Measurements from ENCODE around the gene COL20A1. TPM values are rescaled to one million over a fixed set of nuclear protein-coding genes. Genes with fewer than 3 reads are reported as not detected.
A peak's percentile ranks its signal among the peaks of the same experiment; 100 is the strongest.

COL20A1 gene
- total and polyA plus RNA-seq, 5 donors = not detected

- intact Hi-C loops (cut with DNase I) = no loop called here
- DNase-seq (peak in 2 of 3 donors; percentile 30 to 38), ATAC-seq (no peak)
- no peak overlapping the region for H3K4me3 ChIP-seq (ENCODE audit: low read length)
- no peaks in the 10 kb centered on the region for H3K27me3 ChIP-seq (ENCODE audit: control insufficient read depth, insufficient read depth)
- H3K27ac ChIP-seq (ENCODE audit: low read length) = no peak overlapping the region
- no peaks in the 10 kb centered on the region for H3K4me1 ChIP-seq (ENCODE audit: control insufficient read depth, insufficient read depth, low read length)
- H3K9me3 ChIP-seq (ENCODE audit: control insufficient read depth, low read length) = no peaks in the 10 kb centered on the region
- 90% methylated on average over 46 of the region's 46 CpGs for WGBS
Measured at GRCh38 chr20:63350597-63351325, 57.8 kb downstream of the COL20A1 start.

GRCh38 chr20:63351326-63351700 is 58.3 kb downstream of the COL20A1 start:
- no peaks in the 10 kb centered on the region for H3K4me1 ChIP-seq (ENCODE audit: control insufficient read depth, insufficient read depth, low read length)
- 89% methylated on average over 12 of the region's 12 CpGs for WGBS
- intact Hi-C loops (cut with DNase I) = no loop called here
- ATAC-seq = no peak
- H3K4me3 ChIP-seq (ENCODE audit: low read length) = no peak overlapping the region
- H3K9me3 ChIP-seq (ENCODE audit: control insufficient read depth, low read length) = no peaks in the 10 kb centered on the region
- H3K27ac ChIP-seq (ENCODE audit: low read length) = no peak overlapping the region
- DNase-seq = peak in 2 of 3 donors; percentile 26 to 46
- H3K27me3 ChIP-seq (ENCODE audit: control insufficient read depth, insufficient read depth) = no peaks in the 10 kb centered on the region

GRCh38 chr20:63351811-63352591 is 59.0 kb downstream of the COL20A1 start:
- no peaks in the 10 kb centered on the region for H3K27me3 ChIP-seq (ENCODE audit: control insufficient read depth, insufficient read depth)
- ATAC-seq = peak; percentile 36 to 52

GRCh38 chr20:63352811-63353221 is 59.8 kb downstream of the COL20A1 start:
- no peaks in the 10 kb centered on the region for H3K27me3 ChIP-seq (ENCODE audit: control insufficient read depth, insufficient read depth)
- DNase-seq (peak in 2 of 3 donors; percentile 44 to 63), ATAC-seq (no peak)
- H3K9me3 ChIP-seq (ENCODE audit: control insufficient read depth, low read length) = no peaks in the 10 kb centered on the region
- H3K4me1 ChIP-seq (ENCODE audit: control insufficient read depth, insufficient read depth, low read length) = no peaks in the 10 kb centered on the region
- WGBS = 52% methylated on average over 12 of the region's 12 CpGs
- H3K27ac ChIP-seq (ENCODE audit: low read length) = no peak overlapping the region
- H3K4me3 ChIP-seq (ENCODE audit: low read length) = no peak overlapping the region
- intact Hi-C loops (cut with DNase I) = no loop called here

More at GRCh38 chr20:63351811-63352591, 59.0 kb downstream of the COL20A1 start:
- WGBS = 37% methylated on average over 28 of the region's 28 CpGs
- Histone ChIP-seq H3K4me3 (ENCODE audit: low read length) (no peak overlapping the region), H3K4me1 (ENCODE audit: control insufficient read depth, insufficient read depth, low read length) (no peaks in the 10 kb centered on the region), H3K9me3 (ENCODE audit: control insufficient read depth, low read length) (no peaks in the 10 kb centered on the region), H3K27ac (ENCODE audit: low read length) (no peak overlapping the region)
- intact Hi-C loops (cut with DNase I) = no loop called here
- peak; percentile 61 to 83 (median 79) for DNase-seq

GRCh38 chr20:63354636-63355350 is 61.8 kb downstream of the COL20A1 start:
- ATAC-seq = no peak
- H3K4me1 ChIP-seq (ENCODE audit: control insufficient read depth, insufficient read depth, low read length) = no peaks in the 10 kb centered on the region
- H3K9me3 ChIP-seq (ENCODE audit: control insufficient read depth, low read length) = no peaks in the 10 kb centered on the region
- H3K4me3 ChIP-seq (ENCODE audit: low read length) = no peak overlapping the region
- intact Hi-C loops (cut with DNase I) = no loop called here
- DNase-seq = peak in 2 of 3 donors; percentile 28
- WGBS = 86% methylated on average over 25 of the region's 25 CpGs
- H3K27ac ChIP-seq (ENCODE audit: low read length) = no peak overlapping the region
- no peaks in the 10 kb centered on the region for H3K27me3 ChIP-seq (ENCODE audit: control insufficient read depth, insufficient read depth)

GRCh38 chr20:63355781-63356295 is 62.9 kb downstream of the COL20A1 start:
- Histone ChIP-seq H3K4me1 (ENCODE audit: control insufficient read depth, insufficient read depth, low read length) (no peaks in the 10 kb centered on the region), H3K27me3 (ENCODE audit: control insufficient read depth, insufficient read depth) (no peaks in the 10 kb centered on the region), H3K9me3 (ENCODE audit: control insufficient read depth, low read length) (no peaks in the 10 kb centered on the region), H3K27ac (ENCODE audit: low read length) (no peak overlapping the region), H3K4me3 (ENCODE audit: low read length) (no peak overlapping the region)
- intact Hi-C loops (cut with DNase I) = no loop called here
- DNase-seq (peak in 2 of 3 donors; percentile 21 to 43), ATAC-seq (no peak)
- 91% methylated on average over 11 of the region's 11 CpGs for WGBS

GRCh38 chr20:63356511-63356910 is 63.5 kb downstream of the COL20A1 start:
- H3K9me3 ChIP-seq (ENCODE audit: control insufficient read depth, low read length) = no peaks in the 10 kb centered on the region
- 87% methylated on average over 8 of the region's 8 CpGs for WGBS
- intact Hi-C loops (cut with DNase I) = no loop called here
- H3K27ac ChIP-seq (ENCODE audit: low read length) = no peak overlapping the region
- no peak overlapping the region for H3K4me3 ChIP-seq (ENCODE audit: low read length)
- H3K27me3 ChIP-seq (ENCODE audit: control insufficient read depth, insufficient read depth) = no peaks in the 10 kb centered on the region
- ATAC-seq (no peak), DNase-seq (peak in 2 of 3 donors; percentile 26 to 43)
- H3K4me1 ChIP-seq (ENCODE audit: control insufficient read depth, insufficient read depth, low read length) = no peaks in the 10 kb centered on the region

- H3K4me3 ChIP-seq (ENCODE audit: low read length) = no peak overlapping the region
- H3K9me3 ChIP-seq (ENCODE audit: control insufficient read depth, low read length) = no peaks in the 10 kb centered on the region
- no peaks in the 10 kb centered on the region for H3K4me1 ChIP-seq (ENCODE audit: control insufficient read depth, insufficient read depth, low read length)
- intact Hi-C loops (cut with DNase I) = no loop called here
- ATAC-seq (no peak), DNase-seq (peak in 2 of 3 donors; percentile 16 to 40)
- H3K27me3 ChIP-seq (ENCODE audit: control insufficient read depth, insufficient read depth) = no peaks in the 10 kb centered on the region
- WGBS = 75% methylated on average over 30 of the region's 30 CpGs
- H3K27ac ChIP-seq (ENCODE audit: low read length) = no peak overlapping the region
Measured at GRCh38 chr20:63356931-63357879, 64.2 kb downstream of the COL20A1 start.

- Histone ChIP-seq H3K9me3 (ENCODE audit: control insufficient read depth, low read length) (no peaks in the 10 kb centered on the region), H3K4me3 (ENCODE audit: low read length) (no peak overlapping the region), H3K27ac (ENCODE audit: low read length) (no peak overlapping the region), H3K27me3 (ENCODE audit: control insufficient read depth, insufficient read depth) (no peaks in the 10 kb centered on the region), H3K4me1 (ENCODE audit: control insufficient read depth, insufficient read depth, low read length) (no peaks in the 10 kb centered on the region)
- ATAC-seq (peak; percentile 33 to 65), DNase-seq (peak; percentile 41 to 87 (median 87))
- WGBS = 65% methylated on average over 26 of the region's 26 CpGs
- intact Hi-C loops (cut with DNase I) = no loop called here
Measured at GRCh38 chr20:63357921-63358905, 65.2 kb downstream of the COL20A1 start.
